ENCODE results near the gene CACHD1. TPM values are rescaled to one million over a fixed set of nuclear protein-coding genes. Genes with fewer than 3 reads are reported as not detected.

CACHD1 gene
- total RNA-seq, 1 experiment from 2014 or later, result 1.2 TPM

DNA sequence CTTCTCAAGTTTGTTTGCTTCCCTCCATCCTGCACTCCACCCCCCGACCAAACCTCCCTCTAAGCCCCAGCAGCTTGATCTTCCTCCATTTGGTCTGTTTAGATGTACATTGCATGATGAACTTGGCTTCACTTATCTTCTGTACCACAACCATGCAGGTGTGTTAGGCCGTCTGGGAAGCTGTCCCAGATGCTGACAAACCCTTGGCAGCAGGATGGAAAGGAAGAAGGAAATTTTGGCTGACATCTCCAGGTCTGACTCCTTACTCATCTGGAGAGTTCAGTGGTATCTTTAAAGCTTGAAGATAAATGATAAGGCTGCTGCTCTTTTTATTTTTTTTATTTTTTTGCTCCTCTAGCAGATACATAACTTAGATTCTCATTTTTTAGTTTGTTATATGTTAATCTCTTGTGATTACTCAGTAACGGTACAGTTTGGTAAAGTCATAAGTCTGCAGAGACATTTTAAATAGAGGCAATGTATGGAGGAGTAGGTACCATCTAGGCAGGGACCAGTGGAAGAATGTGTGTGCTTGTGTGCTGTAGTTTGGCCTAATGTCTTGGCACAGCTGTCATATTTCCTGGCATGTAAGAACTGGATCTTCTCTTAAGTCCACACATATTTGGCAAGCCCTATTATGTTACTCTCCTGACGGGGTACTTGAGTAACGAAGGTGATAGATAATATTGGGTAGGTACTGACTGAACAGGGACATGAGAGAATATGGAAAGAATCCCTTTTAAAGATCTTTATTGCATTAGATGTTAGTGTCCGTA, 79.7 kb downstream of the CACHD1 start:
- no peak for DNase-seq (ENCODE audit: low read depth)

DNA sequence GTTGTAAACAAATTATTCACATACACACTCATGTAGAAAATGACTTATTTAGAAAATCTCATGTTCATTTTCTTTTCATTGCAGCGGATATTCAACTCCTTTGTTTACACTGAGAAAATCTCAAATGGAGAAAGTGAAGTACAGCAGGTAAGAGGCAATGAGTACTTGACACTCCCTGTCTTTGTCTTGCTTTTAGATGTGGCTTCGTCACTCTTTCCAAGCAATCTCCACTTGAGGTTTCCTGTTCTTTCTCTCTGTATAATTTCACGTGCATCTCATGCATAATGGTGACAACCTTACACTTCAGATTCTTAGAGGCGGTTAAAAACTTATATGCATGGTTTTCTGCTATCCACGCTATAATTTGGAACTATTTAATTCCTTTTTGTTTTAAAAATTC, 80.6 kb downstream of the CACHD1 start:
- no peak for DNase-seq (ENCODE audit: low read depth)

DNA sequence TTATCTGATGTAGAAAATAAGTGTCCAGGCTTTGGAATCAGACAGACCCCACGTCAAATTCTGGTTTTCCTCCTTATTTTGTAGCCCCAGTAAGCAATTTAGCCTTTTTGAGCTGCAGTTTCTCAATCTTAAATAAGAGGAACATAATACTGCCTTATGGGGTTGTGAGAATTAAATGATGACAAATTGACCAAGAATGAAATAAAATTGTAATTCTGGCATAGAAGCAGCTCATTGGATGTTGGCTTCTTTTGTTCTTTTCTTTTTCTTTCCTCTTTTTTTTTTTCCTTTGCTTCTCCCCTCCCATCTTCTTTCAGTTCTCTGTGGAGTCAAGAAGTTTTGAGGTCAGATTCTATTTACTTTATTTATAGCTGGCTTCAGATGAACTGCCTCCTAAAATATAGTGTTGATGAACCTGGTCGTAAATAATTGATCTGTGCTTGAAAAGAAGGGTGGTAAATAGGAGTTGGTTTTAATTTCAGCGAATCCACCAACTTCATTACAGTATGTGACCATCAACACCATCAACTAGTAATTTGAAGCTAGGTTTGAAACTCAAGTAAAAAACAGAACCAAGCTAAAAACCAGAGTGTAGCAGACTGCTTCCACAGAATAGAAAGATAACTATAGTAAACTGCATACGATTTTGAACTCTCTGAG, 81.1 kb downstream of the CACHD1 start:
- DNase-seq (ENCODE audit: low read depth), result no peak

DNA sequence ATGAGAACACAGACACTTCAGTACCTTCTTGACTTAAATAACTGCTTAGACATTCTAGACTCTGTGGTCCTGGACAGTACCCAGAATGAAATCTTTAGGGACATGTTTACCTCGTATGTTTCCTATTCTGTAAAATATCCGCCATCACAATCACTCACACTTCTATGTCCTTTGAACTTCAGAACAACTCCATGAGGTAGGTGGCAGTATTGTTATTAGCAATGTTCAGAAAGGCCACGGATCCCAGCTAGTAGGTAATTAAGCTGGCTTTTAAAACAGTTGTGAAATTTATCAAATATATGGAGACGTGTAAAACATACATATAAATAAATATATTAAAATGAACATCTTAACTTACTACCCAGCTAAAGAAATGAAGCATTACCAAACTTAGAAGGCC, 83.4 kb downstream of the CACHD1 start:
- DNase-seq (ENCODE audit: low read depth), result no peak

DNA sequence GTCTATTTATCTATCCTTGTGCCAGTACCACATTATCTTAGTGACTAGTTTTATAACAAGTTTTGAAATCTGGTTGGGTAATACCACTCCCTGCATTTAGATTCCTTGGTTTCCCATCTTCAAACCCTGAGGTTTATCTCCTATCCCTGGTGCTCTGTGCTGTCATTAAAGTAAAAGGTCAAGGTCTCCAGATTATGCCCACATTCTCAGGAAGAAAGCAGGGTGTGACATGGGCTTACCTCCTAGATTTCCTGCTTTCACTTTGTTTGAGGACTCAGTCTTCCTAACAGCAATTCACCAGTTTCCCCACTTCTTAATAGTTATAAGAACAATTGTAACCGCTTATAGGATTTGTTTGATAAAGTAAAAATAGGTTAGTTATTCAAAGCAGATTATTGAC, 86.0 kb downstream of the CACHD1 start:
- DNase-seq (ENCODE audit: low read depth), result no peak

DNA sequence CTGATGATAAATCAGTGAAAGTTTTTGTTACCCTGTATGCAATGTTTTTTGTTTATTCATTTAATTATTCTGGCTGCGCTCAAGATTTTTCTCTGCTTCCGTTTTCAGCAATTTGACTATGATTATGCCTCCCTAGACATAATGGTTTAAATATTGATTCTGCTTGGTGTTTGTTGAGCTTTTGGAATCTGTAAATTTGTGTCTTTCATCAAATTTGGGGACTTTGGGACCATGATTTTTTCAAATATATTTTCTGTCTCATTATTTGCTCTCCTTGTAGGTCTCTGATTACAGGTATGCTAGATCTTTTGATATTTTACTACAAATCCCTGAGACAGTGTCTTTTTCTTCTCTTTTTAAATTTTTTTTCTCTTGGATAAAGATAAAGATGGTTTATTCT, 92.1 kb downstream of the CACHD1 start:
- DNase-seq (ENCODE audit: low read depth), result no peak

DNA sequence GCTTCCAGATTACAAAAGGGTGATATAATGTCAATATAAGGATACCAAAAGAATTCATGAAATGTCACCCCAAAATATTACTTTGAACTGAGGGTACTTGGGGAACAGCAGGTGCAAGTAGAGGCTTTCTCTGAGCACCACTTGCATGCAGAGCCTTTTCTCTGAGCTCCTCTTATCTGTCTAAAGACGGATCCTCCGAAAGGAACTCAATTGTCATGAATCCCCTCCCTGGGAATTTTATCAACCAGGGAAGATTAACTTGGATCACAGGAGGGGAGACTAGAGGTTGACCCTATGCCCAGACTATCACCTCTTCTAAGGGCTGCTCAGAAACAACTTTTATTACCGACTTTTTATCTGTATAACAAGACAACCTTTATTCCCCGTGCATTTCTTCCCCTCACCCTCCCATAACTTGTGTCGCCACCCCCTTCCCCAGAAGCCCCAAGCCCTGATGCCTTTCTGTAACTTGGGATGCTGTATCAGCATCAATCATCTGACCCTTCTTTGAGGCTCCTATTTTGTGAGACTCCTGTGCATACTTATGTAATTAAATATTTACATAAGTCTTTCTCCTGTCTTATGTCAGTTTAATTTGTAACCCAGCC, 94.1 kb downstream of the CACHD1 start:
- DNase-seq (ENCODE audit: low read depth), result no peak

DNA sequence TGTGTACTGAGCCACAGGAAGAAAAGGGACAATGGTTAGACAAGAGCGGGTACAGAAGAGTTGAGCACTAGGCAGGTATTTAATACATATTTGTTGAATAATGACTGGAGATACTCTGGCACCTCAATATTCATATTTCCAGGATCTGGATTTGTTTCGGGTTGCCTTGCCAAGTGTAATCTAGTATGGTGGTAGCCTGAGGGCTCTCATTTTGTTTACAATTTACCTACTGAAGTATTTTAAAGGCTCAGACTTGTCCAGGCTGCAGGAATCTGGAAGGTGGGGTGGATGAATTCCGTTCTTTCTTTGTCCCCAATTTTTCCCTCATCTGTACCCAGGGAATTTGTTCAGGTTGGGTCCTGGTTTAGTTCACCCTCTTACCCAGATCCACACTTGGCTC, 95.0 kb downstream of the CACHD1 start:
- DNase-seq (ENCODE audit: low read depth), result no peak

DNA sequence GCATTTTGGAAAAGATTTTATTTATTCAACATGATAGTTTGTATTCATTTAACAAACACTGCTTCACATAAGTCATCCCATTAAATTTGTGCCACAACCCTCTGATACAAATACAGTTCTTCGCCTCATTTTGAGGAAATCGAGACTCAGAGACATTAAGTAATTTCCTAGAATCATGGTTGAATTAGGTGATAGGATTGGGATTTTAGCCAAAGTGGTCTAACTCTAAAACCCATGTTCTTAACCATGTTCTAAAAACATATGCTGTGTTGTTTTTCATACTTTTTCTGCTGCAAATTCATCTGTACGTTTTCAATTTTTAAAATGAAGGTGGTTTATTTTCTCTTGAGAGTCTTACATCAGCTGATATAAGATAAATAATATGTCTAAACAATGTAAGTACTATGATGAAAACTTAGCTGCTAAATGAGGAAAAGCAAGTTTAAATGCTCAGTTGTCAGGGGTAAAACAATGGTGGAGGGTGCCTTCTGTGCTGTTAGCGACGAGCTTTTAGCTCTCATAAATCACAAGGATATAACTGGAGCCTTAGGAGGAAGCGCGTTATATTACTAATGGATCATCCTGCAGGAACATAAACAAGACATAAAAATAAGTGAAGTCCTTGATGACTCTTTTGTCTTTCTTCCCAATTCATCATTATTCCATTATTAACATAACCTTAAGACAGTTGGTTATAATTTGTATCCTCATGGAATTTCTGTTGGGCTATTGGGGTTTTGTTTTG, 97.7 kb downstream of the CACHD1 start:
- DNase-seq (ENCODE audit: low read depth), result no peak

DNA sequence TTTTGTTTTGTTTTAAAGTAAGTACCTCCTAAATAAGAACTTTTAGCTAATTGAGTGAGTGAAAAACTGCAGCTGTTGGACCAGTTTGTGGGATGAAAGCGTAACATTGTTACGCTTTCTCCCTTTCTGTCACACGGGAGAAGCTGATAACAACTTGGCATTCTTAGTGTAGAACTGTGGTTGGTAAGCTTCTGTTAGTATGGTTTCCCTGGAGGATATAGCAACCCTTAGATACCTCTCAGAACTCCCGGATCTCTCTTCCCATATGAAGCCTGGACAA, 98.2 kb downstream of the CACHD1 start:
- no peak for DNase-seq (ENCODE audit: low read depth)

DNA sequence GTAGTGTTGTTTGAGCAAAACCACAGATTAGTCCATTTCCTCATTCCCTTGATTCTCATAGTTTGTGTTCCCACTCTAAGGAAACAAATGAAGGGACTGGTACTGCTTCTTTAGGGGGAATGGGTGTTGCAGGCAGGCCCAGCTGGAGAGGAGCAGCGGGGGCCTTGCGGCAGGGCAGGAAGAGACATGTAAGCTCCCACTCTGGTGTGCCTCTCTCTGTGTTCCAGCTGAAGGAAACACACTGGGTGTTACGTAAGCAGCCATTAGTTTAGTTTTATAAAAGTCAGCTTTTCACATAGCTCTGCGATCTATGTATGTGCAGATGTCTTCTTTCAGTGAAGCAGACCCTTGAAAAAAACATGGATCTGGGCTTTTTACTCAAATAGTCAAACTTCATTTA, 99.5 kb downstream of the CACHD1 start:
- DNase-seq (ENCODE audit: low read depth), result no peak

DNA sequence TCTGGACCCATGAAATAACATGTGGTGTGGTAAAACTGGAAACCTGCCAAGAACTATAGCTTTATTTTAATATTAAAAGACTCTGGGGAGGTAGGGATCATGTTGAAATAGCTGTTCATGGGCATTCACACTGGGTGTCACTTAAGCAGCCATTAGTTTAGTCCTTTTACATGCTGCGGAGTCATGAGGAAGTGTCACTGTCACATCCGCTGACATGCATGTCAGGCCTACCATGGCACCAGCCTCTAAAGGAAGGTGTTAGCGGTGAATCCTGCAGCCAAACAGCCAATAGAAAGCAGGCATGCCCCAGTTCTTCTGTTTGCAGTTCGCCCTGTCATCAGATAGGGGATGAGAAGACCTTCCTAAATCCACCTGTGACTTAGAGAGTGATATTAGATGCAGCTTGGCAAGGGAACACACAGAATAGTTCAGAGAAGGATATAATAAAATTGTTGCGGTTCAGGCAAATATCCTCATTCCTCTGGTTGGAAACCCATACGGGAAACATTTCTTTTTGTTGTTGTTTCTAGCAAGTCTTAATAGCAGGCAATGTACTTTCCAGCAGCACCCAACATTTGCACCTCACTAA, 100.4 kb downstream of the CACHD1 start:
- DNase-seq (ENCODE audit: low read depth), result no peak

DNA sequence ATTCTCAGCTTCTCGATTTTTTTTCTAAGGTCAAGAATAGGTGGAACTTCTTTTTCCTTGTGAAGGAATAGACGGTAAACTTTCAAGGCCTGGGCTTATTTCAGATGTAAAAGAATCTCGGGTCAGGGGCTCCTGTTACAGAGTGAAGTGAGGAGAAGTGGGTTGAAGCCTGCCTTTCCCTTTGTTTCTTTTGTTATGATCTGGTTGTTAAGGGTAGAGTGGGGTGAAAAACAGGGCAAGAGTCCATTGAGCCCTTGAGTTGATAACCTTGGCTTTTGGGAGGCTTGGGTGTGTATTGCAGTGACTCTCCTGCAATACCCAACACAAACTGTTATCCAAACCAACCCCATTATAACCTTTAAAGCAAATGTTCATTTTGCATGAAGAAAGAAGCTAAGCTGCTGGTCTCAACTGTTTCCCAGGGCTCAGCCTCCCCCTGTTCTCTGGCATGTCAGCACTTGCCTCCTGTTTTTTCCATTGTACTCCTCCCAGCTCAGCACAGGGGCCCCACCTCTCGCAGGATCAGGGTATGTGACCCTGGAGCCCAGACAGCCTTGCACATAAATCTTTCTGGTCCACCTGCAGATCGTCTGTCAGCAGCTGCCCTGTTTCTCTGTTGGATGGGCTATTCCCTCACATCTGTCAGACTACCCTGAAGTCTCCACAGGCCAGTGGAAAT, 102.4 kb downstream of the CACHD1 start:
- DNase-seq (ENCODE audit: low read depth), result no peak

DNA sequence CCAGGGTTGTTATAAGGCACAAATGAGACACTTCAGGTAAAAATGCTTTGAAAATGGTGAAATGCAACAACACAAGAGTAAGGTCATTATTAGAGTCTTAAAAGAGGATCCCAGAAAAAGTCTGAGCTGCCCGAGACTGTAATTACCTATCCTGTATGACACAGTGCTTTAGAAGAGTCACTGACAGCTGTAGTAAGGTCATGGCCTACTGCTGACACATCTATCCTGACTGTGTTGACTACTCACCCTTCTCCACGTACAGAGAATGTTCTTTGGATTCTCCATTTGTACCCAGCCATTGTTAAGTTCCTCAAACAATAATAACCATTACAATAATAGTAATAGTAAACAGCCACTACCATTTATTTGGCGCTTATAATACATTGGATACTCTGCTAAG, 104.4 kb downstream of the CACHD1 start:
- DNase-seq (ENCODE audit: low read depth), result peak; percentile 16

DNA sequence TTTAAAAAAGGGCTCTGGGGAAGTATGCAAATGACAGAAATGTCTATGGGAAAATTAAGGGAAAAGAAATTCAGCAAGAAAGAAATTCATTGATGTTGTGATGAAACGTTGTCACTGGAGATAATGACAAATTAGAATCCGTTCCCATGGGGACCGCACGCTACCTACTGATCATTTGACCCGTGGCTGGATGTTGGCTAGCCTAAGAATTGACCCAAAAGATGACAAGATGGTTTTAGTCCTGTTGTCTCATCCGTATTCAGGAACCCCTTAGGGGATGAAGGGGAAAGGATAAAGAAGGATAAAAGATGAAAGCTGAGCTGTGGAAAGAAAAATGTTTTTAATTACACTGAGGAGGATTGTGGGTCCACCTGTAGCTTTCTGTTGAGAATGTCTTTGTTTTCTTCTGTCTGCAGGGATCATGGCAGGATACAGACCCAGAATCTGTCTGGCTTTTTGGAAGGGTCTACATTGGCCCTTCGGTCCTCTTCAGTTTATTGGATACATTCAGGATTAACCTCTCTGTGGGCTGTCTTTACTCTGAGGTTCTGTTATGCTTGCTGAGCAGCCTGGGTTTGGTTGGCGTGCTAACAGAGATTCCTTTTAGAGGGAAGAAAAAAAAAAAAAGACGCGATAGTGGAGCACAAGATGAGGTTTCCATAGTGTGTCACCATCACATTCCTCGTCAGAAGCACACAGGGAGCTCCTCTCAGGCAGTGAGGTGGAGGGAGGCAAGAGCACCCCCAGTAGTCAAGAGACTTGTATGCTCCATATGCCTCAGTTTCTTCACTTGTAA, 106.2 kb downstream of the CACHD1 start:
- no peak for DNase-seq (ENCODE audit: low read depth)

DNA sequence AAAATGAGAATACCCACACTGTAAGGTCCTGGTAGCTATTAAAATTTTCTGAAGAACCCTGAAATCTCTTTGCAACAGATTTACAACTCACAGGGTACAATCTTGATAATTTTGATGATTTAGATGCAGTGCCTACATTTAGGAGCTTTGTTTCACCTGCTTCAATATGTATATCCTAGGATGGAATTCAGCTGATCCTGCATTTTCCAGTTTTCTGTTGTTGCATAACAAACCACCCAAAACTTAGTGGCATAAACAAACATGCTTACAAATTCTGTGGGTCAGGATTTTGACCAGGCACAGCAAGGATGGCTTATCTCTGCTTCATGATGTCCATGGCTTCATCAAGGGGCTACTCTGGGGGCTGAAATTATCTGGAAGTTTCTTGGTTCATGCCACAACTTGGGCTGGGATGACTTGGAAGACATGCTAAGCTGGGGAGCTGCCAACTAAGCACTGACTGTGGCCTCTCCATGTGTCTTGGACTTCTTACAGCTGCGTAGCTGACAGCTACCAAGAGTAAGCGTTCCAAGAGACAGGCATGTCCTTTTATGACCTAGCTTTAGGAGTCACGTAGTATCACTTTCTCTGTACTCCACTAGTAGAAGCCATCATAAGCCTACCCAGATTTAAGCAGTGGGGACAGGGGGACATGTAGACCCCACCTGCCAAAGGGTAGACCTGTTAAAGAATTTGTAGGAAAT, 108.5 kb downstream of the CACHD1 start:
- no peak for DNase-seq (ENCODE audit: low read depth)

DNA sequence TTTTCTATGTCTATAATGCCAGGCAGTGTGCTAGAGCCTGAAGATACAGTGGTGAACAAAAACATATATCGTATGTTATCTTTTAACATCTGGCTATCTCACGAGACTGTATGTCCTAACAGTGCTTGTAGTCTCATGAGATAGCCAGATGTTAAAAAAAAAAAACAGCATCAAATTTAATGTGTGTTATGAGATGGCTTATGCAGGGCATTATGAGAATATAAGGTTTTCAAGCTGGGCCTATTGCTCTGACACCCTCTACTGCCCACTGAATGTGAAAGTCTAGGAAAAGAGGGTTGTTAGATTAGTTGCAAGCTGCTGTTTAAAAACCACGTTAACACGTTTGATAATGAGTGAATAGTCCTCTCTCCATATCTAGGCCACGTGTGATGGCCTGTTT, 109.8 kb downstream of the CACHD1 start:
- DNase-seq (ENCODE audit: low read depth), result no peak

DNA sequence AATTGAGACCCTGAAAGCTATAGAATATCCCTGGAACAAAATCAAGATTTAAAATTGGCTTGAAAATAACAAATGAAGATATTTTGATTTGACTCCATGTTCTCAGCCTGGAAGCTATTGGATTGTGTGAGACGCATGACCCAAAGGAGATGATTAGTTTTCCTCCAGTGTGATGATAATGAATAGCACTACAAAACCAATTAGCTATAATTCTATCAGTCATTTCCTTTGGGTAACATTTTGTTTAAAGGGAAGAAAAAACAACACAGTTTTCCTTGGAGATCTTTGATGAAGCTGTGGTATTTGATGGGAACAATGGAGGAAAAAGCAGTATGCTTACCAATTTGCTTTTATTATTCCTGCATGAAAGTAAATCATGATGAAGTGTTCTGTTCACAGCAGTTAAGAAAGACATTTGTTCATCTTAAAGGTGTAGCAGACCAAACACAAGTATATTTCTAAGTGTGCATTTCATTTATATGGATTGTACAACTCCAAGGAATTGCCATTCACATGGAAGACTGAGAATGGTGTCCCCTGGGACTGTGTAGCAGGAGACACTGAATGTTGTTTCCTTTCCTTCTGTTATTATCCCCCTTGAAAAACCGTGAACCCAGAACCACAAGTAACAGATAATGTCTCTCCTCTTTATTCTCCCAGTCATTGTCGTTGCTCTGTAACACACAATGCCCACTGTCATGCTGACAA, 111.4 kb downstream of the CACHD1 start:
- DNase-seq (ENCODE audit: low read depth), result no peak

DNA sequence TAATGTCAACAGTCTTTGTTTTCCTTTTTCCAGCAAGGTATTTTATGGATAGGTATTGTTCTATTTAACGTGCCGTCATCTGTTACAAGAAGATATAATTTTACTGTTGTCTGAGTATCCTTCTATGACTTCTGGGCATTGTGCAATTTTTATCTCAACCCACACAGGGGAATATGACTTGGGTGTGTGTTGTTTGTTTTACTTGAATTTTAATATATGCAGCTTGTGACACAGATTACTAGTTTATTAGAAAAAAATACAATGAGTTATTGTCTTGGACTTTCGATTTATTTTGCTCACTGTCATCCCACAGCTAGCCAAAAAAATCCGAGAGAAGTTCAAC, 111.9 kb downstream of the CACHD1 start:
- no peak for DNase-seq (ENCODE audit: low read depth)

DNA sequence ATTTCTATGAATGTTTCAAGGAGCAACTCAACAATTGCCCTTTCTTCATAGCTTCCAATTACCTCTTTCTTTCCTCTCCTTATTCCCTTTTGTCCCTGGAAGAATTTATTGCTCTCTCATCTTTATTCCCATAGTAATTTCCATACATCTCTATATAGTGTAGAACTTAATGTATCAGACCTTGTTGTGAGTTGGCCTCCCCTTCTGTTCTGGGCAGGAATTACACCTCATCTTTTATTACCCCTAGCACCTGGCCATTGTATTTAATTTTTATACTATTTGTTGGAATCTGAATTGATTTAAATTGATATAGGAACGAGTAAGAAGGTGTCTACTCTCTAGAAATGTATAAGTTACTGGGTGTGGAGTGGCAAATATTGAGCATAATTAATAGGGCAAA, 114.5 kb downstream of the CACHD1 start:
- no peak for DNase-seq (ENCODE audit: low read depth)

All from RPMI7951 (cell line).